ENCODE results near the gene ZNF93. TPM values are rescaled to one million over a fixed set of nuclear protein-coding genes. Genes with fewer than 3 reads are reported as not detected.

ZNF93 gene
- total and polyA plus RNA-seq, 2 of the 4 experiments (the other 2 are of a cell fraction) = 3.7 to 10.6 TPM

GRCh38 chr19:19966862-19967261 lies 66.1 kb downstream of the ZNF93 start:
- Histone ChIP-seq H2BK5ac (ENCODE audit: low read depth, low read length, poor library complexity, severe bottlenecking) (no peak overlapping the region), H3K4me2 (ENCODE audit: low read depth, low read length) (no peak overlapping the region), H3K9me1 (ENCODE audit: insufficient read depth, low read length) (no peaks in the 10 kb centered on the region), H4K91ac (ENCODE audit: insufficient read depth, low read depth, low read length) (no peak overlapping the region), H3K36me3 (ENCODE audit: control insufficient read depth, insufficient read depth, low read length) (no peaks in the 10 kb centered on the region), H3K79me1 (ENCODE audit: low read depth in 1 of 2, low read length in 2 of 2) (no peaks in the 10 kb centered on the region), H2AK9ac (replicated peaks; ENCODE audit: low read depth, low read length, poor library complexity) (no peak overlapping the region), H4K8ac (ENCODE audit: low read depth in 2 of 2, low read length in 2 of 2) (no peak overlapping the region), H2AFZ (replicated peaks; ENCODE audit: low read length, poor library complexity) (no peak overlapping the region), H3K9ac (ENCODE audit: low read depth, low read length) (no peak overlapping the region), H2BK15ac (ENCODE audit: low read depth, low read length) (no peak overlapping the region), H3K14ac (replicated peaks; ENCODE audit: low read depth, low read length) (no peak overlapping the region), H3K27me3 (ENCODE audit: control insufficient read depth, insufficient read depth, low read length) (no peaks in the 10 kb centered on the region), H3K18ac (ENCODE audit: low read depth, low read length) (no peak overlapping the region), H2BK120ac (ENCODE audit: low read depth, low read length) (no peak overlapping the region), H3K9me3 (ENCODE audit: control insufficient read depth, insufficient read depth, low read length) (peaks cover 7% of the 10 kb centered on the region), H3K4ac (ENCODE audit: low read depth, low read length) (no peak overlapping the region), H2AK5ac (ENCODE audit: low read depth, low read length) (no peak overlapping the region), H4K5ac (ENCODE audit: low read depth, low read length) (no peak overlapping the region), H4K20me1 (ENCODE audit: insufficient read depth, low read length) (no peaks in the 10 kb centered on the region), H3K4me1 (ENCODE audit: control insufficient read depth, insufficient read depth, low read length) (no peaks in the 10 kb centered on the region), H3K27ac (ENCODE audit: insufficient read depth, low read length) (no peak overlapping the region), H2BK20ac (ENCODE audit: low read depth, low read length) (no peak overlapping the region), H3K23ac (ENCODE audit: low read depth, low read length) (no peak overlapping the region), H3K4me3 (ENCODE audit: insufficient read depth, low read depth, low read length) (no peak overlapping the region), H3K56ac (ENCODE audit: extremely low read depth, insufficient read depth, low read length) (no peak overlapping the region)
- in situ Hi-C loops (cut with MboI; ENCODE audit: low sequenced_read_pairs) = loop anchor here (25.0 kb wide), 1 partner anchor 430 kb away; the partner anchor contains the start of genes CILP2 and YJEFN3
- intact Hi-C loops (cut with micrococcal nuclease) = no loop called here
- WGBS, 2 experiments (ENCODE audit: extremely low coverage in 2 of 2, insufficient read length in 1 of 2) = 46% methylated on average over 3 of the region's 4 CpGs; no CpG with 5 or more reads in 1 of the 2 experiments
- BruUV-seq (replicated peaks) = no TSS peak
- dilution Hi-C loops (cut with HindIII; ENCODE audit: low sequenced_read_pairs, unreplicated experiment) = no loop called here
- no peak for DNase-seq
- ChIA-PET POLR2A (ENCODE audit: unreplicated experiment) (no interaction called here), CTCF (no interaction called here)
- ATAC-seq (ENCODE audit: low read depth) = no peak
- no peak for TF ChIP-seq SMC3 (IDR thresholded peaks at IDR 0.05; ENCODE audit: low read depth, low read length)
- TF ChIP-seq, protein P1, sequence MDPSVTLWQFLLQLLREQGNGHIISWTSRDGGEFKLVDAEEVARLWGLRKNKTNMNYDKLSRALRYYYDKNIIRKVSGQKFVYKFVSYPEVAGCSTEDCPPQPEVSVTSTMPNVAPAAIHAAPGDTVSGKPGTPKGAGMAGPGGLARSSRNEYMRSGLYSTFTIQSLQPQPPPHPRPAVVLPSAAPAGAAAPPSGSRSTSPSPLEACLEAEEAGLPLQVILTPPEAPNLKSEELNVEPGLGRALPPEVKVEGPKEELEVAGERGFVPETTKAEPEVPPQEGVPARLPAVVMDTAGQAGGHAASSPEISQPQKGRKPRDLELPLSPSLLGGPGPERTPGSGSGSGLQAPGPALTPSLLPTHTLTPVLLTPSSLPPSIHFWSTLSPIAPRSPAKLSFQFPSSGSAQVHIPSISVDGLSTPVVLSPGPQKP (IDR thresholded peaks at IDR 0.05; ENCODE audit: borderline replicate concordance, low read depth, low read length) = no peak
- TF ChIP-seq RFX5 (IDR thresholded peaks at IDR 0.05; ENCODE audit: low read depth, low read length) = no peak
- no peak for TF ChIP-seq RCOR1 (IDR thresholded peaks at IDR 0.05; ENCODE audit: insufficient replicate concordance, low read length)

Other genes with a start within 250 kb of the ZNF93 start
- gene ATP13A1, start 237.3 kb upstream of the ZNF93 start, total RNA-seq (2012; rRNA removed) = 13.3 and 15.8 TPM in 2 replicates
- 43.8 and 44.3 TPM in 2 replicates for gene ATP13A1, start 237.3 kb upstream of the ZNF93 start, polyA plus RNA-seq (2012; rRNA removed)
- gene ZNF101, start 232.1 kb upstream of the ZNF93 start, total RNA-seq (2012; rRNA removed) = 7.3 and 8.3 TPM in 2 replicates
- gene ZNF101, start 232.1 kb upstream of the ZNF93 start, polyA plus RNA-seq (2012; rRNA removed) = 2.2 and 2.8 TPM in 2 replicates
- 5.4 and 5.6 TPM in 2 replicates for gene ZNF14, start 167.8 kb upstream of the ZNF93 start, total RNA-seq (2012; rRNA removed)
- gene ZNF14, start 167.8 kb upstream of the ZNF93 start, polyA plus RNA-seq (2012; rRNA removed) = 1.0 and 1.2 TPM in 2 replicates
- 6.1 and 8.1 TPM in 2 replicates for gene ZNF506, start 79.2 kb upstream of the ZNF93 start, total RNA-seq (2012; rRNA removed)
- gene ZNF506, start 79.2 kb upstream of the ZNF93 start, polyA plus RNA-seq (2012; rRNA removed) = 2.0 and 2.4 TPM in 2 replicates
- 3.4 and 3.6 TPM in 2 replicates for gene ZNF253, start 35.1 kb upstream of the ZNF93 start, total RNA-seq (2012; rRNA removed)
- gene ZNF253, start 35.1 kb upstream of the ZNF93 start, polyA plus RNA-seq (2012; rRNA removed) = 0.63 and 0.74 TPM in 2 replicates
- 2.2 and 4.8 TPM in 2 replicates for gene ZNF682, start 138.6 kb downstream of the ZNF93 start, total RNA-seq (2012; rRNA removed)
- gene ZNF682, start 138.6 kb downstream of the ZNF93 start, polyA plus RNA-seq (2012; rRNA removed) = 1.3 and 1.7 TPM in 2 replicates
- gene ZNF90, start 177.1 kb downstream of the ZNF93 start, total RNA-seq (2012; rRNA removed) = 0.28 and 0.36 TPM in 2 replicates
- gene ZNF90, start 177.1 kb downstream of the ZNF93 start, polyA plus RNA-seq (2012; rRNA removed) = 0.38 and 0.49 TPM in 2 replicates